ENCODE results near the gene PLA2G2E.

Gene PLA2G2E

GRCh38 chr1:19923137-19923952, at the start of gene PLA2G2E:
PLA2G2E (minus strand) TSS chr1:19923617; CDS start chr1:19923559, 58 bp downstream.
- Histone ChIP-seq H3K36me3 (ENCODE audit: insufficient read depth, low read length) (no peaks in the 10 kb centered on the region), H3K4me3 (ENCODE audit: low read depth, low read length) (no peak within 1 kb of the TSS), H3K27me3 (ENCODE audit: insufficient read depth, low read length) (peaks cover 6% of the 10 kb centered on the region; the same call in 1 of the 2 replicates), H3K27ac (ENCODE audit: low read depth, low read length) (no peak within 1 kb of the TSS), H3K4me1 (ENCODE audit: control insufficient read depth, insufficient read depth, low read length, unreplicated experiment) (no peaks in the 10 kb centered on the region), H3K79me2 (ENCODE audit: control insufficient read depth, insufficient read depth, low read length, unreplicated experiment) (no peaks in the 10 kb centered on the region), H2AFZ (ENCODE audit: low read length, unreplicated experiment) (no peak within 1 kb of the TSS)

GRCh38 chr1:19971664-19972063, 48.2 kb upstream of the PLA2G2E start:
- H3K36me3 ChIP-seq (ENCODE audit: insufficient read depth, low read length): no peaks in the 10 kb centered on the region
- H2AFZ ChIP-seq (ENCODE audit: low read length, unreplicated experiment): no peak overlapping the region

GRCh38 chr1:19969898-19970660, 46.7 kb upstream of the PLA2G2E start:
- Histone ChIP-seq H3K79me2 (ENCODE audit: control insufficient read depth, insufficient read depth, low read length, unreplicated experiment) (no peaks in the 10 kb centered on the region), H3K36me3 (ENCODE audit: insufficient read depth, low read length) (no peaks in the 10 kb centered on the region), H2AFZ (ENCODE audit: low read length, unreplicated experiment) (no peak overlapping the region), H3K27ac (ENCODE audit: low read depth, low read length) (no peak overlapping the region), H3K27me3 (ENCODE audit: insufficient read depth, low read length) (peaks cover 64% of the 10 kb centered on the region), H3K4me1 (ENCODE audit: control insufficient read depth, insufficient read depth, low read length, unreplicated experiment) (no peaks in the 10 kb centered on the region), H3K4me3 (ENCODE audit: low read depth, low read length) (no peak overlapping the region)

More at GRCh38 chr1:19971664-19972063, 48.2 kb upstream of the PLA2G2E start:
- Histone ChIP-seq H3K79me2 (ENCODE audit: control insufficient read depth, insufficient read depth, low read length, unreplicated experiment) (no peaks in the 10 kb centered on the region), H3K4me1 (ENCODE audit: control insufficient read depth, insufficient read depth, low read length, unreplicated experiment) (no peaks in the 10 kb centered on the region), H3K27me3 (ENCODE audit: insufficient read depth, low read length) (peaks cover 61% of the 10 kb centered on the region), H3K4me3 (ENCODE audit: low read depth, low read length) (no peak overlapping the region), H3K27ac (ENCODE audit: low read depth, low read length) (no peak overlapping the region)

GRCh38 chr1:19967808-19968207, 44.4 kb upstream of the PLA2G2E start:
- Histone ChIP-seq H3K4me1 (ENCODE audit: control insufficient read depth, insufficient read depth, low read length, unreplicated experiment) (no peaks in the 10 kb centered on the region), H3K27me3 (ENCODE audit: insufficient read depth, low read length) (peaks cover 86% of the 10 kb centered on the region), H3K79me2 (ENCODE audit: control insufficient read depth, insufficient read depth, low read length, unreplicated experiment) (no peaks in the 10 kb centered on the region), H3K27ac (ENCODE audit: low read depth, low read length) (no peak overlapping the region), H3K4me3 (ENCODE audit: low read depth, low read length) (no peak overlapping the region), H3K36me3 (ENCODE audit: insufficient read depth, low read length) (no peaks in the 10 kb centered on the region), H2AFZ (ENCODE audit: low read length, unreplicated experiment) (no peak overlapping the region)

GRCh38 chr1:19964542-19964941, 41.1 kb upstream of the PLA2G2E start:
- Histone ChIP-seq H3K4me3 (ENCODE audit: low read depth, low read length) (no peak overlapping the region), H3K36me3 (ENCODE audit: insufficient read depth, low read length) (no peaks in the 10 kb centered on the region), H3K79me2 (ENCODE audit: control insufficient read depth, insufficient read depth, low read length, unreplicated experiment) (no peaks in the 10 kb centered on the region), H3K4me1 (ENCODE audit: control insufficient read depth, insufficient read depth, low read length, unreplicated experiment) (no peaks in the 10 kb centered on the region), H3K27ac (ENCODE audit: low read depth, low read length) (no peak overlapping the region), H3K27me3 (ENCODE audit: insufficient read depth, low read length) (peaks cover 74% of the 10 kb centered on the region), H2AFZ (ENCODE audit: low read length, unreplicated experiment) (no peak overlapping the region)

GRCh38 chr1:19963636-19964035, 40.2 kb upstream of the PLA2G2E start:
- Histone ChIP-seq H3K27ac (ENCODE audit: low read depth, low read length) (no peak overlapping the region), H3K27me3 (ENCODE audit: insufficient read depth, low read length) (peaks cover 73% of the 10 kb centered on the region), H3K4me3 (ENCODE audit: low read depth, low read length) (no peak overlapping the region), H3K79me2 (ENCODE audit: control insufficient read depth, insufficient read depth, low read length, unreplicated experiment) (no peaks in the 10 kb centered on the region), H3K36me3 (ENCODE audit: insufficient read depth, low read length) (no peaks in the 10 kb centered on the region), H2AFZ (ENCODE audit: low read length, unreplicated experiment) (no peak overlapping the region), H3K4me1 (ENCODE audit: control insufficient read depth, insufficient read depth, low read length, unreplicated experiment) (no peaks in the 10 kb centered on the region)

- Histone ChIP-seq H3K4me3 (ENCODE audit: low read depth, low read length) (no peak overlapping the region), H3K27me3 (ENCODE audit: insufficient read depth, low read length) (peaks cover 77% of the 10 kb centered on the region), H3K4me1 (ENCODE audit: control insufficient read depth, insufficient read depth, low read length, unreplicated experiment) (no peaks in the 10 kb centered on the region), H3K79me2 (ENCODE audit: control insufficient read depth, insufficient read depth, low read length, unreplicated experiment) (no peaks in the 10 kb centered on the region), H2AFZ (ENCODE audit: low read length, unreplicated experiment) (no peak overlapping the region), H3K27ac (ENCODE audit: low read depth, low read length) (no peak overlapping the region), H3K36me3 (ENCODE audit: insufficient read depth, low read length) (no peaks in the 10 kb centered on the region)
Observed at GRCh38 chr1:19960591-19960990, 37.2 kb upstream of the PLA2G2E start.

- Histone ChIP-seq H3K27ac (ENCODE audit: low read depth, low read length) (no peak overlapping the region), H3K4me1 (ENCODE audit: control insufficient read depth, insufficient read depth, low read length, unreplicated experiment) (no peaks in the 10 kb centered on the region), H3K36me3 (ENCODE audit: insufficient read depth, low read length) (no peaks in the 10 kb centered on the region), H3K4me3 (ENCODE audit: low read depth, low read length) (no peak overlapping the region), H3K79me2 (ENCODE audit: control insufficient read depth, insufficient read depth, low read length, unreplicated experiment) (no peaks in the 10 kb centered on the region), H2AFZ (ENCODE audit: low read length, unreplicated experiment) (no peak overlapping the region), H3K27me3 (ENCODE audit: insufficient read depth, low read length) (peaks cover 77% of the 10 kb centered on the region)
Observed at GRCh38 chr1:19957779-19958178, 34.4 kb upstream of the PLA2G2E start.

GRCh38 chr1:19955534-19956170, 32.2 kb upstream of the PLA2G2E start:
- Histone ChIP-seq H3K27ac (ENCODE audit: low read depth, low read length) (no peak overlapping the region), H3K79me2 (ENCODE audit: control insufficient read depth, insufficient read depth, low read length, unreplicated experiment) (no peaks in the 10 kb centered on the region), H3K36me3 (ENCODE audit: insufficient read depth, low read length) (no peaks in the 10 kb centered on the region), H3K4me1 (ENCODE audit: control insufficient read depth, insufficient read depth, low read length, unreplicated experiment) (no peaks in the 10 kb centered on the region), H3K4me3 (ENCODE audit: low read depth, low read length) (no peak overlapping the region), H2AFZ (ENCODE audit: low read length, unreplicated experiment) (no peak overlapping the region), H3K27me3 (ENCODE audit: insufficient read depth, low read length) (peaks cover 75% of the 10 kb centered on the region)

GRCh38 chr1:19954059-19954458, 30.6 kb upstream of the PLA2G2E start:
- H2AFZ ChIP-seq (ENCODE audit: low read length, unreplicated experiment): no peak overlapping the region
- no peaks in the 10 kb centered on the region for H3K4me1 ChIP-seq (ENCODE audit: control insufficient read depth, insufficient read depth, low read length, unreplicated experiment)

More at GRCh38 chr1:19954059-19954458, 30.6 kb upstream of the PLA2G2E start:
- Histone ChIP-seq H3K4me3 (ENCODE audit: low read depth, low read length) (no peak overlapping the region), H3K27ac (ENCODE audit: low read depth, low read length) (no peak overlapping the region), H3K79me2 (ENCODE audit: control insufficient read depth, insufficient read depth, low read length, unreplicated experiment) (no peaks in the 10 kb centered on the region), H3K27me3 (ENCODE audit: insufficient read depth, low read length) (peaks cover 66% of the 10 kb centered on the region), H3K36me3 (ENCODE audit: insufficient read depth, low read length) (no peaks in the 10 kb centered on the region)
